NT2/D1 (cell line): ENCODE measurements around the gene GOLGA8T.
"Not testable (repeated sequence)": the region's sequence is repeated elsewhere in the genome, so short reads cannot be mapped to it uniquely, and the experiment has no call there.

Experiments used
- YY1 ChIP-seq: IDR thresholded peaks from 2 replicates; pipeline ENCODE4 v1.6.1; 2011; ENCODE audit not compliant: insufficient read length, insufficient read depth
- ZNF274 ChIP-seq: IDR thresholded peaks from 2 replicates; pipeline ENCODE4 v1.6.1; 2011; ENCODE audit warnings: mild to moderate bottlenecking, low read depth, low read length

DNA sequence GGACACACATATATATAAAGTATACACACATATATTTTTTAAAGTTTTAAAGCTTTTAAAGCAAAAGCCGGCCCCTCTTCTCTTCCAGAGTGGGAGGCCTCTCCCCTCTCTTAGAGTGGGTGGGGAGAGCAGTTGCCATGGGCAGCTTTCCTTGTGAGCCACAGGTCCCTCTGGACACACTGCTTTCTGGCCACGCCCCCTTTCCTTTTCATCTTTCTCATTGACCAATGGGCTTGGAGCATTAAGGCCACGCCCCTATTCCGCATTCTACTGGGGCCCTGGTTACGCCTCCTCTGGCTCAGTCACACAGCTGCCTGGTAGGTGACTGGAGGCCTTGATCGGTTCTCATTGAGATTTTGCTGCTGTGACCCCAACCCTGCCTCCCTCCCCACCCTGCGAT lies at the start of gene GOLGA8T:
- not testable (repeated sequence) for TF ChIP-seq YY1, ZNF274
